ENCODE results near the gene RNF125.

DNA sequence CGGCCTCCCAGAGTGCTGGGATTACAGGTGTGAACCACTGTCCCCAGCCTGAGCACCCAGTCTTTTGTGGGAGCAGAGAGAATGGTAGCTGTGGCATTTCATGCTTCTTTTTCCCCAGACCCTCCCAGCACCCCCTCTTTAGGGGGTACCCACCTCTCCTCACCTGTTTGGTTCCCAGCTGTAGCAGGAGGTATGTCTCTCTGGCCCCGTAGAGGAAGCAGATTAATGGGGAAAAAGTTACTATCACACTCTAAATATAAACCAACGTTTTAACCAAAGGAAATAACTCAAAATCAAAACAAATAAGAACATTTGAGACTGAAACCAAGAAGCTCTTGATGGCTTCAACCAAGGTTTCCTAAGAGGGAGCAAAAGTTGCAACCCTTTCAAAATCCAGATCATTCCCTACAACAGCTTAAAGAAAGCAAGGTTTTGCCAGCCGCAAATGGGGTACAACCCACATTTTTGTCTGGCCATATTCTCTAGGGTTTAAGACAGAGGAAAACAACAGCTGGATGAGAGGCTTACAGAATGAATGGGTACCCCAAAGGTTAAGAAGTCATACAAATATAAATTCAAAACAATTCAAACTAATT lies 8.0 kb downstream of the RNF125 start:
- TF ChIP-seq, protein P1, sequence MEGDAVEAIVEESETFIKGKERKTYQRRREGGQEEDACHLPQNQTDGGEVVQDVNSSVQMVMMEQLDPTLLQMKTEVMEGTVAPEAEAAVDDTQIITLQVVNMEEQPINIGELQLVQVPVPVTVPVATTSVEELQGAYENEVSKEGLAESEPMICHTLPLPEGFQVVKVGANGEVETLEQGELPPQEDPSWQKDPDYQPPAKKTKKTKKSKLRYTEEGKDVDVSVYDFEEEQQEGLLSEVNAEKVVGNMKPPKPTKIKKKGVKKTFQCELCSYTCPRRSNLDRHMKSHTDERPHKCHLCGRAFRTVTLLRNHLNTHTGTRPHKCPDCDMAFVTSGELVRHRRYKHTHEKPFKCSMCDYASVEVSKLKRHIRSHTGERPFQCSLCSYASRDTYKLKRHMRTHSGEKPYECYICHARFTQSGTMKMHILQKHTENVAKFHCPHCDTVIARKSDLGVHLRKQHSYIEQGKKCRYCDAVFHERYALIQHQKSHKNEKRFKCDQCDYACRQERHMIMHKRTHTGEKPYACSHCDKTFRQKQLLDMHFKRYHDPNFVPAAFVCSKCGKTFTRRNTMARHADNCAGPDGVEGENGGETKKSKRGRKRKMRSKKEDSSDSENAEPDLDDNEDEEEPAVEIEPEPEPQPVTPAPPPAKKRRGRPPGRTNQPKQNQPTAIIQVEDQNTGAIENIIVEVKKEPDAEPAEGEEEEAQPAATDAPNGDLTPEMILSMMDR (IDR thresholded peaks at IDR 0.05; ENCODE audit: insufficient read depth, low read length): no peak
- TF ChIP-seq POLR2AphosphoS5 (IDR thresholded peaks at IDR 0.05; ENCODE audit: low read depth): no peak
- TF ChIP-seq, protein P2, sequence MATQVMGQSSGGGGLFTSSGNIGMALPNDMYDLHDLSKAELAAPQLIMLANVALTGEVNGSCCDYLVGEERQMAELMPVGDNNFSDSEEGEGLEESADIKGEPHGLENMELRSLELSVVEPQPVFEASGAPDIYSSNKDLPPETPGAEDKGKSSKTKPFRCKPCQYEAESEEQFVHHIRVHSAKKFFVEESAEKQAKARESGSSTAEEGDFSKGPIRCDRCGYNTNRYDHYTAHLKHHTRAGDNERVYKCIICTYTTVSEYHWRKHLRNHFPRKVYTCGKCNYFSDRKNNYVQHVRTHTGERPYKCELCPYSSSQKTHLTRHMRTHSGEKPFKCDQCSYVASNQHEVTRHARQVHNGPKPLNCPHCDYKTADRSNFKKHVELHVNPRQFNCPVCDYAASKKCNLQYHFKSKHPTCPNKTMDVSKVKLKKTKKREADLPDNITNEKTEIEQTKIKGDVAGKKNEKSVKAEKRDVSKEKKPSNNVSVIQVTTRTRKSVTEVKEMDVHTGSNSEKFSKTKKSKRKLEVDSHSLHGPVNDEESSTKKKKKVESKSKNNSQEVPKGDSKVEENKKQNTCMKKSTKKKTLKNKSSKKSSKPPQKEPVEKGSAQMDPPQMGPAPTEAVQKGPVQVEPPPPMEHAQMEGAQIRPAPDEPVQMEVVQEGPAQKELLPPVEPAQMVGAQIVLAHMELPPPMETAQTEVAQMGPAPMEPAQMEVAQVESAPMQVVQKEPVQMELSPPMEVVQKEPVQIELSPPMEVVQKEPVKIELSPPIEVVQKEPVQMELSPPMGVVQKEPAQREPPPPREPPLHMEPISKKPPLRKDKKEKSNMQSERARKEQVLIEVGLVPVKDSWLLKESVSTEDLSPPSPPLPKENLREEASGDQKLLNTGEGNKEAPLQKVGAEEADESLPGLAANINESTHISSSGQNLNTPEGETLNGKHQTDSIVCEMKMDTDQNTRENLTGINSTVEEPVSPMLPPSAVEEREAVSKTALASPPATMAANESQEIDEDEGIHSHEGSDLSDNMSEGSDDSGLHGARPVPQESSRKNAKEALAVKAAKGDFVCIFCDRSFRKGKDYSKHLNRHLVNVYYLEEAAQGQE (IDR thresholded peaks at IDR 0.05; ENCODE audit: insufficient replicate concordance, low read depth): no peak

All from HL-60 (cell line).